HepG2 (cell line): ENCODE results near the gene ALDH18A1. TPM values are rescaled to one million over a fixed set of nuclear protein-coding genes. Genes with fewer than 3 reads are reported as not detected.

Experiments
- ARNT2 ChIP-seq: sonication (generic); formaldehyde crosslinking; IDR thresholded peaks from 2 replicates; pipeline ENCODE4 v1.8.0; 2022; ENCODE audit warnings: mild to moderate bottlenecking, low read depth, missing genetic modification reagents, moderate library complexity
- GABPA ChIP-seq, 2 experiments: IDR thresholded peaks; 2 replicates each; pipeline ENCODE4 v1.6.1; 2011 to 2016; ENCODE audit warnings: low read depth in 2 of 2, low read length in 1 of 2, missing biosample characterization in 1 of 2, missing genetic modification characterization in 1 of 2
- HDAC2 ChIP-seq: sonication (generic); formaldehyde crosslinking; IDR thresholded peaks from 2 replicates; pipeline ENCODE4 v1.4.0; 2020; ENCODE audit warnings: missing genetic modification reagents
- KMT2A ChIP-seq: sonication (generic); formaldehyde crosslinking; IDR thresholded peaks from 2 replicates; pipeline ENCODE4 v1.4.0; 2020; ENCODE audit warnings: missing genetic modification reagents
- ZNF3 ChIP-seq: IDR thresholded peaks from 2 replicates; pipeline ENCODE4 v1.7.0; 2017; ENCODE audit warnings: inconsistent platforms
- ZNF337 ChIP-seq: sonication (generic); formaldehyde crosslinking; IDR thresholded peaks from 2 replicates; pipeline ENCODE4 v1.5.1; 2020; ENCODE audit warnings: missing genetic modification reagents, low read depth, mild to moderate bottlenecking, borderline replicate concordance
- ZNF431 ChIP-seq: sonication (generic); formaldehyde crosslinking; IDR thresholded peaks from 2 replicates; pipeline ENCODE4 v1.9.0; 2022; ENCODE audit warnings: missing genetic modification reagents, low read depth, mild to moderate bottlenecking, borderline replicate concordance
- ZNF543 ChIP-seq: sonication (generic); formaldehyde crosslinking; IDR thresholded peaks from 2 replicates; pipeline ENCODE4 v1.4.0; 2020; ENCODE audit warnings: mild to moderate bottlenecking, missing genetic modification reagents
- ZNF772 ChIP-seq: sonication (generic); formaldehyde crosslinking; IDR thresholded peaks from 2 replicates; pipeline ENCODE4 v1.5.0; 2020; ENCODE audit warnings: mild to moderate bottlenecking, missing genetic modification reagents
- polyA plus RNA-seq, 8 experiments: library from polyadenylated mRNA; depleted of rRNA in 3 of 8; stranded (reverse) in 7 of 8; unstranded in 1 of 8; fragments of >200 nt; fragmentation: Illumina TruSeq in 4 of 8; extraction: Trizol in 4 of 8; gene quantifications; 2 replicates each; pipeline versions ENCODE4 v1.2.1 to v1.2.3, GENCODE V29; 2011 to 2016; ENCODE audit warnings: low read depth in 4 of 8, missing spikeins in 1 of 8, mixed read lengths in 1 of 8; ENCODE audit not compliant: insufficient read depth in 1 of 8
- total RNA-seq, 5 experiments: library from RNA; depleted of rRNA; stranded (reverse); fragments of >200 nt; fragmentation: Illumina TruSeq; extraction: Trizol; gene quantifications; 2 replicates each; pipeline ENCODE4 v1.2.3, GENCODE V29; 2016; ENCODE audit warnings: low read depth in 1 of 5
- TF ChIP-seq, protein P1 (sequence below): sonication (generic); formaldehyde crosslinking; IDR thresholded peaks from 2 replicates; pipeline ENCODE4 v1.4.0; 2020; ENCODE audit warnings: missing genetic modification reagents
- TF ChIP-seq, protein P2 (sequence below): IDR thresholded peaks from 2 replicates; pipeline ENCODE4 v1.6.1; 2016; ENCODE audit warnings: low read depth, borderline replicate concordance
- TF ChIP-seq, protein P3 (sequence below): sonication (generic); formaldehyde crosslinking; IDR thresholded peaks from 2 replicates; pipeline ENCODE4 v1.5.0; 2020; ENCODE audit warnings: missing genetic modification reagents
- TF ChIP-seq, protein P4 (sequence below): sonication (generic); formaldehyde crosslinking; IDR thresholded peaks from 2 replicates; pipeline ENCODE4 v1.4.0; 2020; ENCODE audit warnings: missing genetic modification reagents, borderline replicate concordance
- TF ChIP-seq, protein P5 (sequence below): sonication (generic); formaldehyde crosslinking; IDR thresholded peaks from 2 replicates; pipeline ENCODE4 v1.4.0; 2020; ENCODE audit warnings: missing genetic modification reagents

The ALDH18A1 gene
- total and polyA plus RNA-seq, 2 of the 13 experiments (the other 11 are each of a cell fraction or from before 2014, with no cell fraction given), result 180 to 263 TPM

DNA sequence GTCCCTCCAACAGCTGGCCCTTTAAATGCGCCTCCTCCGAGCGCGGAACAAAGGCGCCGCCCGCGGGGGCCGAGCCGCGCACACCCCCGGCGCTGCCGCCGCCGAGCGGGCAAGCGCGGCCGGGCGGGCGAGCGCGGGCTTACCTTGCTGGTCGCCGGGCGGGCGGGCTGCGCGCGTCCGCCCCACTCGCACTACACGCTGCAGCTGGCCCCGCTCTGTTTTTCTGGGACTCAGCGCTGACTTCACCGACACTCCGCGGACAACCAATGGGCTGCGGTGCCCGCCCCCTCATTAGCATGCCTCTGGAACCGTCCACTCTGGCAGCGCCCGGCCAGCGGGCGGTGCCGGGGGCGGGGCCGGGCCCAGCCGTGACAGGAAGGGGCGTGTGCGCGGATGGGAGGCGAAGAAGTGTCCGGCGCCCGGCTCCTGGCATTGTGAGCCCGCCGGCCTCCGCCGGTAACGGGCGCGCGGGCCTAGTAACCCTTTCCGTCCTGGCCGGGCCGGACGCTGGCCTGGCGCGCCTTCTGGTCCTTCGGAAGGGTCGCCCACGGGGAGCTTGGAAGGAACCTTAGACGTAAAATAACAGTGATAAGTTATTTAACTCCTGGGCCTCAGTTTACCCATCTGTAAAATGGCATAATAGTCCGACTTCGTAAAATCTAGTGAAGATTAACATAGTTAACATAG lies 95.2 kb downstream of the ALDH18A1 start, which contains the start of gene SORBS1 (continued):
- TF ChIP-seq, protein P1, sequence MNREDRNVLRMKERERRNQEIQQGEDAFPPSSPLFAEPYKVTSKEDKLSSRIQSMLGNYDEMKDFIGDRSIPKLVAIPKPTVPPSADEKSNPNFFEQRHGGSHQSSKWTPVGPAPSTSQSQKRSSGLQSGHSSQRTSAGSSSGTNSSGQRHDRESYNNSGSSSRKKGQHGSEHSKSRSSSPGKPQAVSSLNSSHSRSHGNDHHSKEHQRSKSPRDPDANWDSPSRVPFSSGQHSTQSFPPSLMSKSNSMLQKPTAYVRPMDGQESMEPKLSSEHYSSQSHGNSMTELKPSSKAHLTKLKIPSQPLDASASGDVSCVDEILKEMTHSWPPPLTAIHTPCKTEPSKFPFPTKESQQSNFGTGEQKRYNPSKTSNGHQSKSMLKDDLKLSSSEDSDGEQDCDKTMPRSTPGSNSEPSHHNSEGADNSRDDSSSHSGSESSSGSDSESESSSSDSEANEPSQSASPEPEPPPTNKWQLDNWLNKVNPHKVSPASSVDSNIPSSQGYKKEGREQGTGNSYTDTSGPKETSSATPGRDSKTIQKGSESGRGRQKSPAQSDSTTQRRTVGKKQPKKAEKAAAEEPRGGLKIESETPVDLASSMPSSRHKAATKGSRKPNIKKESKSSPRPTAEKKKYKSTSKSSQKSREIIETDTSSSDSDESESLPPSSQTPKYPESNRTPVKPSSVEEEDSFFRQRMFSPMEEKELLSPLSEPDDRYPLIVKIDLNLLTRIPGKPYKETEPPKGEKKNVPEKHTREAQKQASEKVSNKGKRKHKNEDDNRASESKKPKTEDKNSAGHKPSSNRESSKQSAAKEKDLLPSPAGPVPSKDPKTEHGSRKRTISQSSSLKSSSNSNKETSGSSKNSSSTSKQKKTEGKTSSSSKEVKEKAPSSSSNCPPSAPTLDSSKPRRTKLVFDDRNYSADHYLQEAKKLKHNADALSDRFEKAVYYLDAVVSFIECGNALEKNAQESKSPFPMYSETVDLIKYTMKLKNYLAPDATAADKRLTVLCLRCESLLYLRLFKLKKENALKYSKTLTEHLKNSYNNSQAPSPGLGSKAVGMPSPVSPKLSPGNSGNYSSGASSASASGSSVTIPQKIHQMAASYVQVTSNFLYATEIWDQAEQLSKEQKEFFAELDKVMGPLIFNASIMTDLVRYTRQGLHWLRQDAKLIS (CRISPR knock-in tag), result no peak
- TF ChIP-seq, protein P2, sequence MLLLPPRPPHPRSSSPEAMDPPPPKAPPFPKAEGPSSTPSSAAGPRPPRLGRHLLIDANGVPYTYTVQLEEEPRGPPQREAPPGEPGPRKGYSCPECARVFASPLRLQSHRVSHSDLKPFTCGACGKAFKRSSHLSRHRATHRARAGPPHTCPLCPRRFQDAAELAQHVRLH (CRISPR knock-in tag), result peak; percentile 68; the same call in 1 of the 2 replicates
- TF ChIP-seq, protein P3, sequence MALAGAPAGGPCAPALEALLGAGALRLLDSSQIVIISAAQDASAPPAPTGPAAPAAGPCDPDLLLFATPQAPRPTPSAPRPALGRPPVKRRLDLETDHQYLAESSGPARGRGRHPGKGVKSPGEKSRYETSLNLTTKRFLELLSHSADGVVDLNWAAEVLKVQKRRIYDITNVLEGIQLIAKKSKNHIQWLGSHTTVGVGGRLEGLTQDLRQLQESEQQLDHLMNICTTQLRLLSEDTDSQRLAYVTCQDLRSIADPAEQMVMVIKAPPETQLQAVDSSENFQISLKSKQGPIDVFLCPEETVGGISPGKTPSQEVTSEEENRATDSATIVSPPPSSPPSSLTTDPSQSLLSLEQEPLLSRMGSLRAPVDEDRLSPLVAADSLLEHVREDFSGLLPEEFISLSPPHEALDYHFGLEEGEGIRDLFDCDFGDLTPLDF, result no peak
- TF ChIP-seq, protein P4, sequence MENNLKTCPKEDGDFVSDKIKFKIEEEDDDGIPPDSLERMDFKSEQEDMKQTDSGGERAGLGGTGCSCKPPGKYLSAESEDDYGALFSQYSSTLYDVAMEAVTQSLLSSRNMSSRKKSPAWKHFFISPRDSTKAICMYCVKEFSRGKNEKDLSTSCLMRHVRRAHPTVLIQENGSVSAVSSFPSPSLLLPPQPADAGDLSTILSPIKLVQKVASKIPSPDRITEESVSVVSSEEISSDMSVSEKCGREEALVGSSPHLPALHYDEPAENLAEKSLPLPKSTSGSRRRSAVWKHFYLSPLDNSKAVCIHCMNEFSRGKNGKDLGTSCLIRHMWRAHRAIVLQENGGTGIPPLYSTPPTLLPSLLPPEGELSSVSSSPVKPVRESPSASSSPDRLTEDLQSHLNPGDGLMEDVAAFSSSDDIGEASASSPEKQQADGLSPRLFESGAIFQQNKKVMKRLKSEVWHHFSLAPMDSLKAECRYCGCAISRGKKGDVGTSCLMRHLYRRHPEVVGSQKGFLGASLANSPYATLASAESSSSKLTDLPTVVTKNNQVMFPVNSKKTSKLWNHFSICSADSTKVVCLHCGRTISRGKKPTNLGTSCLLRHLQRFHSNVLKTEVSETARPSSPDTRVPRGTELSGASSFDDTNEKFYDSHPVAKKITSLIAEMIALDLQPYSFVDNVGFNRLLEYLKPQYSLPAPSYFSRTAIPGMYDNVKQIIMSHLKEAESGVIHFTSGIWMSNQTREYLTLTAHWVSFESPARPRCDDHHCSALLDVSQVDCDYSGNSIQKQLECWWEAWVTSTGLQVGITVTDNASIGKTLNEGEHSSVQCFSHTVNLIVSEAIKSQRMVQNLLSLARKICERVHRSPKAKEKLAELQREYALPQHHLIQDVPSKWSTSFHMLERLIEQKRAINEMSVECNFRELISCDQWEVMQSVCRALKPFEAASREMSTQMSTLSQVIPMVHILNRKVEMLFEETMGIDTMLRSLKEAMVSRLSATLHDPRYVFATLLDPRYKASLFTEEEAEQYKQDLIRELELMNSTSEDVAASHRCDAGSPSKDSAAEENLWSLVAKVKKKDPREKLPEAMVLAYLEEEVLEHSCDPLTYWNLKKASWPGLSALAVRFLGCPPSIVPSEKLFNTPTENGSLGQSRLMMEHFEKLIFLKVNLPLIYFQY, result 0 out of 2 replicates have a peak, but pooled peaks have one; percentile 28
- TF ChIP-seq ZNF772 (CRISPR knock-in tag) (peak; percentile 59; the same call in 1 of the 2 replicates), KMT2A (CRISPR knock-in tag) (peak; percentile 53; the same call in 1 of the 2 replicates), ZNF431 (CRISPR knock-in tag) (0 out of 2 replicates have a peak, but pooled peaks have one; percentile 58), ZNF3 (CRISPR knock-in tag) (no peak), ARNT2 (no peak; the same call in 1 of the 2 replicates), GABPA (IDR thresholded peaks at IDR 0.05; ENCODE audit: low read depth, low read length) (peak; percentile 28; the same call in 1 of the 2 replicates), GABPA (CRISPR knock-in tag; IDR thresholded peaks at IDR 0.05; ENCODE audit: low read depth) (peak; percentile 31; the same call in 1 of the 2 replicates), HDAC2 (CRISPR knock-in tag) (peak; percentile 54), ZNF543 (CRISPR knock-in tag) (no peak), ZNF337 (CRISPR knock-in tag) (peak; percentile 69; the same call in 1 of the 2 replicates)
- TF ChIP-seq, protein P5, sequence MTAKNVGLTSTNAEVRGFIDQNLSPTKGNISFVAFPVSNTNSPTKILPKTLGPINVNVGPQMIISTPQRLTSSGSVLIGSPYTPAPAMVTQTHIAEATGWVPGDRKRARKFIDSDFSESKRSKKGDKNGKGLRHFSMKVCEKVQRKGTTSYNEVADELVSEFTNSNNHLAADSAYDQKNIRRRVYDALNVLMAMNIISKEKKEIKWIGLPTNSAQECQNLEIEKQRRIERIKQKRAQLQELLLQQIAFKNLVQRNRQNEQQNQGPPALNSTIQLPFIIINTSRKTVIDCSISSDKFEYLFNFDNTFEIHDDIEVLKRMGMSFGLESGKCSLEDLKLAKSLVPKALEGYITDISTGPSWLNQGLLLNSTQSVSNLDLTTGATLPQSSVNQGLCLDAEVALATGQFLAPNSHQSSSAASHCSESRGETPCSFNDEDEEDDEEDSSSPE, result peak; percentile 61
